ENCODE data around the gene ADAMTS12. TPM values are rescaled to one million over a fixed set of nuclear protein-coding genes. Genes with fewer than 3 reads are reported as not detected.

The ADAMTS12 gene
- polyA plus RNA-seq, 1 of the 3 experiments (the other 2 are of a cell fraction) = 2.5 TPM

- TF ChIP-seq REST (IDR thresholded peaks at IDR 0.05; ENCODE audit: low read depth, low read length) (no peak), MEF2A (IDR thresholded peaks at IDR 0.05; ENCODE audit: borderline replicate concordance, low read depth) (no peak), IRF3 (IDR thresholded peaks at IDR 0.05; ENCODE audit: low read depth, low read length) (no peak)
These were observed 179.1 kb downstream of the ADAMTS12 start (continued) for GRCh38 chr5:33712664-33713063.

GRCh38 chr5:33711094-33711679 lies 180.6 kb downstream of the ADAMTS12 start:
- no peaks in the 10 kb centered on the region for H3K9me2 ChIP-seq
- H3K4me2 ChIP-seq = no peak overlapping the region
- DNase-seq = no peak
- ChIA-PET POLR2A (no interaction called here), CTCF (no interaction called here)
- TF ChIP-seq RCOR1 (IDR thresholded peaks at IDR 0.05; ENCODE audit: low read length) = no peak
- TF ChIP-seq, protein P1, sequence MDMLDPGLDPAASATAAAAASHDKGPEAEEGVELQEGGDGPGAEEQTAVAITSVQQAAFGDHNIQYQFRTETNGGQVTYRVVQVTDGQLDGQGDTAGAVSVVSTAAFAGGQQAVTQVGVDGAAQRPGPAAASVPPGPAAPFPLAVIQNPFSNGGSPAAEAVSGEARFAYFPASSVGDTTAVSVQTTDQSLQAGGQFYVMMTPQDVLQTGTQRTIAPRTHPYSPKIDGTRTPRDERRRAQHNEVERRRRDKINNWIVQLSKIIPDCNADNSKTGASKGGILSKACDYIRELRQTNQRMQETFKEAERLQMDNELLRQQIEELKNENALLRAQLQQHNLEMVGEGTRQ (IDR thresholded peaks at IDR 0.05; ENCODE audit: borderline replicate concordance, low read depth, low read length) = no peak
- no peaks in the 10 kb centered on the region for H3K9me3 ChIP-seq
- no peaks in the 10 kb centered on the region for H3K36me3 ChIP-seq (replicated peaks in 1 of 2; ENCODE audit: control insufficient read depth in 1 of 2, insufficient read depth in 2 of 2, low read length in 1 of 2)
- no peaks in the 10 kb centered on the region for H3F3A ChIP-seq (replicated peaks; ENCODE audit: insufficient read depth)
- H3K79me2 ChIP-seq (ENCODE audit: insufficient read depth) = no peaks in the 10 kb centered on the region
- H3K4me3 ChIP-seq (ENCODE audit: low read depth in 2 of 2, low read length in 1 of 2) = no peak overlapping the region
- no peaks in the 10 kb centered on the region for H3K27me3 ChIP-seq (ENCODE audit: insufficient read depth)
- H3K9ac ChIP-seq = no peak overlapping the region
- no peaks in the 10 kb centered on the region for H3K4me1 ChIP-seq (ENCODE audit: control insufficient read depth in 1 of 2, insufficient read depth in 2 of 2, low read depth in 1 of 2, low read length in 1 of 2)
- H4K20me1 ChIP-seq (ENCODE audit: insufficient read depth) = no peaks in the 10 kb centered on the region
- 16% methylated on average over 3 of the region's 3 CpGs for WGBS (ENCODE audit: low lambda C conversion rate)
- H3K27ac ChIP-seq (ENCODE audit: low read depth in 2 of 2, low read length in 1 of 2) = no peak overlapping the region
- no peak overlapping the region for H2AFZ ChIP-seq (ENCODE audit: low read depth)

GRCh38 chr5:33702867-33703266 lies 188.9 kb downstream of the ADAMTS12 start:
- no peak overlapping the region for H3K4me2 ChIP-seq
- no peak overlapping the region for H3K4me3 ChIP-seq (ENCODE audit: low read depth in 2 of 2, low read length in 1 of 2)
- no peaks in the 10 kb centered on the region for H3K27me3 ChIP-seq (ENCODE audit: insufficient read depth)
- H2AFZ ChIP-seq (ENCODE audit: low read depth) = no peak overlapping the region
- DNase-seq = no peak
- H3K9ac ChIP-seq = no peak overlapping the region
- no peaks in the 10 kb centered on the region for H3K36me3 ChIP-seq (replicated peaks in 1 of 2; ENCODE audit: control insufficient read depth in 1 of 2, insufficient read depth in 2 of 2, low read length in 1 of 2)
- no peaks in the 10 kb centered on the region for H3K79me2 ChIP-seq (ENCODE audit: insufficient read depth)
- WGBS (ENCODE audit: low lambda C conversion rate) = 20% methylated on average over 3 of the region's 3 CpGs
- POLR2A ChIA-PET = no interaction called here
- CTCF ChIA-PET = no interaction called here
- no peaks in the 10 kb centered on the region for H3F3A ChIP-seq (replicated peaks; ENCODE audit: insufficient read depth)
- no peaks in the 10 kb centered on the region for H4K20me1 ChIP-seq (ENCODE audit: insufficient read depth)
- H3K9me2 ChIP-seq = no peaks in the 10 kb centered on the region
- H3K9me3 ChIP-seq = no peaks in the 10 kb centered on the region
- no peaks in the 10 kb centered on the region for H3K4me1 ChIP-seq (ENCODE audit: control insufficient read depth in 1 of 2, insufficient read depth in 2 of 2, low read depth in 1 of 2, low read length in 1 of 2)
- no peak overlapping the region for H3K27ac ChIP-seq (ENCODE audit: low read depth in 2 of 2, low read length in 1 of 2)
- TF ChIP-seq JUND (IDR thresholded peaks at IDR 0.05) = no peak
- TF ChIP-seq, protein P2, sequence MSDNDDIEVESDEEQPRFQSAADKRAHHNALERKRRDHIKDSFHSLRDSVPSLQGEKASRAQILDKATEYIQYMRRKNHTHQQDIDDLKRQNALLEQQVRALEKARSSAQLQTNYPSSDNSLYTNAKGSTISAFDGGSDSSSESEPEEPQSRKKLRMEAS (IDR thresholded peaks at IDR 0.05; ENCODE audit: low read depth) = no peak
- TF ChIP-seq SIN3A (IDR thresholded peaks at IDR 0.05; ENCODE audit: borderline replicate concordance, low read depth, low read length) = no peak
- TF ChIP-seq TCF12 (IDR thresholded peaks at IDR 0.05) = no peak
- TF ChIP-seq POLR2AphosphoS5 (IDR thresholded peaks at IDR 0.05; ENCODE audit: low read depth, low read length) = no peak
- no peak for TF ChIP-seq GATA2 (CRISPR knock-in tag; IDR thresholded peaks at IDR 0.05)
- no peak for TF ChIP-seq PBX3 (IDR thresholded peaks at IDR 0.05)
- no peak for TF ChIP-seq EZH2phosphoT487 (IDR thresholded peaks at IDR 0.05; ENCODE audit: borderline replicate concordance, low read depth)
- TF ChIP-seq ZBTB33 (IDR thresholded peaks at IDR 0.05; ENCODE audit: borderline replicate concordance, low read depth) = no peak

Measured in SK-N-SH (cell line).